Measurements from ENCODE around the gene SLC30A2. TPM values are rescaled to one million over a fixed set of nuclear protein-coding genes. Genes with fewer than 3 reads are reported as not detected.

The SLC30A2 gene
- total and polyA plus RNA-seq, 9 of the 15 experiments (the other 6 are each of a cell fraction or from before 2014, with no cell fraction given), result 0.01 to 0.18 (median 0.06) TPM; not detected in 3

DNA sequence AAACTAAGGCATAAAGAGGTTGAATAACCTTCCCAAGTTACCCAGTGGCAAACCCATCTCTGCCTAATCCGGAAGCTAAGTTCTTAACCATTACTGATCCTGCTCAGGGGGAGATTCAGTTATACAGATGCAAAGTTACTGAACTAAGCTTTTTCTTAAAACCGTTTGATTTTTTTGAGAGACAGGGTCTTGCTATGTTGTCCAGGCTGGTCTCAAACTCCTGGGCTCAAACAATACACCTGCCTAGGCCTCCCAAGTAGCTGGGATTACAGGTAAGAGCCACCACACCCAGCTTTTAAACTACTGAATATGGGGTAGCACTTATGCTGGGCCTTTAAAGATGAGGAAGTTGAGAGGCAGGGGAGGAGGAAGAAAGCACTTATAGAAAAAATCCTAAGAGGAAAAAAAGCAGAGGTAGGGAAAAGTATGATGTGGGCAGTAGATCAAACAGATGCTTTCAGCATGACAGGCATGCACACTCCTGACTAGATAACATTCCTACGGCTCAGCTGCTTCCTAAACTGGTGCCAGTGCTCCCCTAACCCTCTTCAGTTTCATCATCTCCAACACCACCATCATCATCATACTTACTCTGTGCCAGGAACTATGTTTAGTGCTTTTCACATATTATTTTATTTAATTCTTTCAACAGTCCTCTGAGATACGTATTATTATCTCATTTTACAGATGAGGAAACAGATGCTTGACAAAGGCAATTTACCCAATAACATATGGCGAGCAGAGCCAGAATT is 53.8 kb downstream of the SLC30A2 start (continued):
- peak; percentile 41; the same call in 1 of the 2 replicates for TF ChIP-seq ATF3 (IDR thresholded peaks at IDR 0.05)
- TF ChIP-seq ATF3 (CRISPR knock-in tag; conservative IDR thresholded peaks at IDR 0.05), result no peak
- TF ChIP-seq EGR1 (conservative IDR thresholded peaks at IDR 0.05), result no peak
- TF ChIP-seq CBFA2T2 (conservative IDR thresholded peaks at IDR 0.05), result no peak
- no peak for TF ChIP-seq NFXL1 (CRISPR knock-in tag; IDR thresholded peaks at IDR 0.05)
- TF ChIP-seq TEAD4 (IDR thresholded peaks at IDR 0.05; ENCODE audit: low read length), result peak; percentile 57; the same call in 1 of the 2 replicates
- TF ChIP-seq TEAD4 (CRISPR knock-in tag; IDR thresholded peaks at IDR 0.05; ENCODE audit: borderline replicate concordance), result no peak
- no peak for TF ChIP-seq CTBP1 (IDR thresholded peaks at IDR 0.05; ENCODE audit: borderline replicate concordance)
- no peak for TF ChIP-seq GABPB1 (CRISPR knock-in tag; IDR thresholded peaks at IDR 0.05)
- TF ChIP-seq PBX2 (CRISPR knock-in tag; IDR thresholded peaks at IDR 0.05; ENCODE audit: low read depth), result no peak
- TF ChIP-seq PBX2 (tag; conservative IDR thresholded peaks at IDR 0.05; ENCODE audit: low read depth), result peak; percentile 30; the same call in 1 of the 2 replicates
- TF ChIP-seq SNIP1 (IDR thresholded peaks at IDR 0.05; ENCODE audit: low read depth), result no peak
- TF ChIP-seq, protein P1, sequence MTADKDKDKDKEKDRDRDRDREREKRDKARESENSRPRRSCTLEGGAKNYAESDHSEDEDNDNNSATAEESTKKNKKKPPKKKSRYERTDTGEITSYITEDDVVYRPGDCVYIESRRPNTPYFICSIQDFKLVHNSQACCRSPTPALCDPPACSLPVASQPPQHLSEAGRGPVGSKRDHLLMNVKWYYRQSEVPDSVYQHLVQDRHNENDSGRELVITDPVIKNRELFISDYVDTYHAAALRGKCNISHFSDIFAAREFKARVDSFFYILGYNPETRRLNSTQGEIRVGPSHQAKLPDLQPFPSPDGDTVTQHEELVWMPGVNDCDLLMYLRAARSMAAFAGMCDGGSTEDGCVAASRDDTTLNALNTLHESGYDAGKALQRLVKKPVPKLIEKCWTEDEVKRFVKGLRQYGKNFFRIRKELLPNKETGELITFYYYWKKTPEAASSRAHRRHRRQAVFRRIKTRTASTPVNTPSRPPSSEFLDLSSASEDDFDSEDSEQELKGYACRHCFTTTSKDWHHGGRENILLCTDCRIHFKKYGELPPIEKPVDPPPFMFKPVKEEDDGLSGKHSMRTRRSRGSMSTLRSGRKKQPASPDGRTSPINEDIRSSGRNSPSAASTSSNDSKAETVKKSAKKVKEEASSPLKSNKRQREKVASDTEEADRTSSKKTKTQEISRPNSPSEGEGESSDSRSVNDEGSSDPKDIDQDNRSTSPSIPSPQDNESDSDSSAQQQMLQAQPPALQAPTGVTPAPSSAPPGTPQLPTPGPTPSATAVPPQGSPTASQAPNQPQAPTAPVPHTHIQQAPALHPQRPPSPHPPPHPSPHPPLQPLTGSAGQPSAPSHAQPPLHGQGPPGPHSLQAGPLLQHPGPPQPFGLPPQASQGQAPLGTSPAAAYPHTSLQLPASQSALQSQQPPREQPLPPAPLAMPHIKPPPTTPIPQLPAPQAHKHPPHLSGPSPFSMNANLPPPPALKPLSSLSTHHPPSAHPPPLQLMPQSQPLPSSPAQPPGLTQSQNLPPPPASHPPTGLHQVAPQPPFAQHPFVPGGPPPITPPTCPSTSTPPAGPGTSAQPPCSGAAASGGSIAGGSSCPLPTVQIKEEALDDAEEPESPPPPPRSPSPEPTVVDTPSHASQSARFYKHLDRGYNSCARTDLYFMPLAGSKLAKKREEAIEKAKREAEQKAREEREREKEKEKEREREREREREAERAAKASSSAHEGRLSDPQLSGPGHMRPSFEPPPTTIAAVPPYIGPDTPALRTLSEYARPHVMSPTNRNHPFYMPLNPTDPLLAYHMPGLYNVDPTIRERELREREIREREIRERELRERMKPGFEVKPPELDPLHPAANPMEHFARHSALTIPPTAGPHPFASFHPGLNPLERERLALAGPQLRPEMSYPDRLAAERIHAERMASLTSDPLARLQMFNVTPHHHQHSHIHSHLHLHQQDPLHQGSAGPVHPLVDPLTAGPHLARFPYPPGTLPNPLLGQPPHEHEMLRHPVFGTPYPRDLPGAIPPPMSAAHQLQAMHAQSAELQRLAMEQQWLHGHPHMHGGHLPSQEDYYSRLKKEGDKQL (CRISPR knock-in tag; IDR thresholded peaks at IDR 0.05; ENCODE audit: borderline replicate concordance), result no peak
- no peak for TF ChIP-seq ZNF785 (CRISPR knock-in tag; IDR thresholded peaks at IDR 0.05)
